Activated CD8-positive, alpha-beta memory T cell treated with anti-CD3 and anti-CD28 coated beads for 1 hour (primary cell): Measurements from ENCODE around the gene MGARP.
A peak's percentile ranks its signal among the peaks of the same experiment; 100 is the strongest.
"Not testable (repeated sequence)": the region's sequence is repeated elsewhere in the genome, so short reads cannot be mapped to it uniquely, and the experiment has no call there.

Source experiments
- DNase-seq, 2 donors: peaks; one replicate each; pipeline ENCODE4 v3.0.0-alpha.2; 2020; ENCODE audit warnings: low read depth in 1 of 2; ENCODE audit errors: extremely low read depth in 1 of 2

Gene MGARP

GRCh38 chr4:139295942-139296299 lies 15.9 kb upstream of the MGARP start:
- no peak for DNase-seq

DNA sequence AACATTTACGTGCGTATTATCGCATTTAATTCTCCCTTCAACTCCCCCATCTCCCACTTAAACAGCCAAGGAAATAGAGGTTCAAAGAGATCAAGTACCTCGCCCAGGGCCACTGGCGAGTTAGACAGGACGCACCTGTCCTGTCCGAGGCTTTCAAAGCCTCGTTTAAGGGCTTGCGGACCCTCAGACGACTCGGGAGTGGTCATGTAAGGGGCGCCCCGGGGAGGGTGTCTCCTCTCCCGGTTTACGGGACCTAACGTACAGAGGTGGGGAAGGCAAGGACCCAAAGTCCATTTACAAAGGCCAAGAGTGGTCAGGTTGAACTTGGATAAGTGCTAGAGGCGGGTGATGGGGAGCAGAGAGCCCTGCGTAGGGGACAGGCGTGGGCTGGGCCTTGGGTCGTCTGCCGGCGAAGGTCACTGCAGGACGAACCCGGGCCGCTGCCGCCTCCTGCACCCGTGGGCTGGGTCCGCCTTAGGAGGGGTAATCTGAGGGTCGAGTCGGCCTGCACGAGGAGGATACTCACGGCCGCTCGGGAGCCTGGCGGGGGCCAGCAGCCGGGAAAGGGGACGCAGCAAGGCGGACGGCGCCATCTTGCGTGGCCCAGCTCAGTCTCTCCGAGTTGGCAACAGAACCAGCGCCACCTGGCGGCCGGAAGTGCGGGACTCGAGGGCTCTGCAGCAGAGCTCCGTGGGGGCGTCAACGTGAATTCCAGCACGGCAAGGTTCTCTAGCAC lies 15.3 kb upstream of the MGARP start:
- peak; percentile 96 to 100 for DNase-seq

DNA sequence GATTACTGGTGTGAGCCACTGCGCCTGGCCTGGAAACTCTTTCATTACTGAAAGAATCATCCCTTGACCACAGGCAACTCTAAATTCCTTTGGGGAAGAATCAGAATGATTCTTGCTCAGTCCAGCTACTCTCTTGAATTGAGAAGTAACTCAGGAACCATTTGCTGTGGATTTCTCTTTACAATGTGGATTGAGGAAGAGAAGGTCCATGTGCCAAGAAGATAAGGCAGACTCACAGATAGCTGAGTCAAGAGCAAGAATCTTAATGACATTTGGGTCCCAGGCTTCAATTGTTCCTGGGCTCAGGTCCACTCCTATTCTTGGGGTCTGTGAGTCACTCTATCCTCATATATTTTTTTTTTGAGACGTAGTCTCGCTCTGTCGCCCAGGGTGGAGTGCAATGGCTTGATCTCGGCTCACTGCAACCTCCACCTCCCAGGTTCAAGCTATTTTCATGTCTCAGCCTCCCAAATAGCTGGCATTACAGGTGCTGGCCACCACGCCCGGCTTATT lies 6.2 kb upstream of the MGARP start:
- no peak for DNase-seq

DNA sequence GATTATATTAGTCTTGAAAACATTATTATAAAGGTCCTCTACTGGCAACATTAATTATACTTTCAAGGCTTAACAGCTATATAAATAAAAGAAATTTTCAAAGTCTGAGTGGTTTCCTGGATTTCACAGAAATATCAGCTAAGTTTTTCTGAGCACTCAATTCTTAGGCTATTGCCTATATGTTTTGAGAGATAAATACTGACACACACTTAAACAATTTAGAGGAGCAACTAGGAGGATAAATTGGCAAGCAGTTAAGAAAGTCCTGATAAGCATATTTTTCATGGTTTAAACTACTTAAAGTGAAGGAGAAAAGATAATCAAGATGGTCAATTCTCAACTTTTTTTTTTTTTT lies 2.7 kb upstream of the MGARP start:
- DNase-seq, result no peak

DNA sequence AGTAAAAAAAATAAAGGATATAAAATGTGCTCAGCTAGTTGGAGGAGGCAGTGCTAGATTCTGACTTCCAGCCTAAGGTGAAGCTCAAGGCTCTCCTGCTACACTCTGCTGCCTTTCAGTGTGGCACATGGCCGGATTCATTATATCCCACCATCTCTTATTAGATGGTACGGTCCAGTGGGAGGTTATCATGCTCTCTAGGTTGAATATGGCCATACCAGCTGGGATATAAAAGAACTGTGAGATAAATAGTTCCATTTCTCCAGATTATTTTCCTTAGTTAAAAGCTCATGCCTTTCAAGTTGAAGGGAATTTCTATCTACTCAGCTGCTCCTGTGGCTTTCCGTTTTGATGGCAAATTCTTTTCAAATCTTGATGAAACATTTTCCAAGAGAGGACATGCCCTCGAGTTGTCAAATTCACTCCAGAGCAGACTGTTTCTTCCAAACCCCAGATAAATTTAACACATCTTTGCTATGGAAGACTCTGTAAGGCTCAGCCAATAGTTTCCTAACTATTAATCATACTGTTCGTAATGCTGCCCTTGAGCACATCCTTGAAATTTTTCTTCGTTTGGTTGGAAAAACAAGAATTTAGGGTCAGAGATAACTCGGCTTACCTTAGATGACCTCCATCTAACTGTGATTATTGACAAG lies 2.2 kb upstream of the MGARP start:
- no peak for DNase-seq

DNA sequence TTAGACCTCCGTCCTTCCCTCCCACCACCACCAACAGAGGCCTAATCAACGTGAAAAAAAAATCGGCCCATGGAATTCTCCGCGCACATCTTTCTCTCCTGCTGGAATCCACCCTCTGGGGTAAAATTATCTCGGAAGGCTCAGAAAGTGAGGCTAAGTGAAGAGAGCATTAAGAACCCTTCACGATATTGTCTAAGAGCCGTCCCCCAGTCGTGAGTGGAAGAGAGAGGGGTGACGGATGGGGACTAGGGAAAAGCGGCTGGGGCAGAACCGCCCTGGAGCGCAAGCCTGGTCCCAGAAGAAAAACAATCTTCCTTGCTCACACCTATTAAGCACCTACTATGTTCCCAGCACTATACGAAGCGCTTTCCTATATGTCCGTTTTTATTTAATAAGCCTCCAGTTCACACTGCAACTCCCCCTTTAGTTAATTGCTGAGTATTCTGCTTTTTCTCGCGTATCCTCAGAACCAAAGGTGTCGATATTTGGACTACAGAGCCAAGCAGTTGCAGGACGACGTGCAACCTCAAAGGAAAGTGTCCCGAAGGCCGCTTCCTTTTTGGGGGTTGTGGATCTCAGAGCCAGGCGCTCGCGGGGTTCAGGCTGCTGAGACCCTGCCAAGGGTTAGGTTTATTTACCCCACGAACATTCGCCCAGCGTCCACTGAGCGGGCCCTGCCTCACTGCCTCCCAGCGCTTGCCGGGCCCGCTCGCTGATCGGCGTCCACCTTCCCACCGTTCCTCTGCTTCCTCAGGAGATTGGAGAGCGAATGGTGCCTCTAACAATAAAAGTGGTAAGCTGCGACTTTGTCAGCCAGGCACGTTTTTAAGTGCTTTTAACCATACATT lies 889 bp downstream of the MGARP start:
- DNase-seq, result no peak

DNA sequence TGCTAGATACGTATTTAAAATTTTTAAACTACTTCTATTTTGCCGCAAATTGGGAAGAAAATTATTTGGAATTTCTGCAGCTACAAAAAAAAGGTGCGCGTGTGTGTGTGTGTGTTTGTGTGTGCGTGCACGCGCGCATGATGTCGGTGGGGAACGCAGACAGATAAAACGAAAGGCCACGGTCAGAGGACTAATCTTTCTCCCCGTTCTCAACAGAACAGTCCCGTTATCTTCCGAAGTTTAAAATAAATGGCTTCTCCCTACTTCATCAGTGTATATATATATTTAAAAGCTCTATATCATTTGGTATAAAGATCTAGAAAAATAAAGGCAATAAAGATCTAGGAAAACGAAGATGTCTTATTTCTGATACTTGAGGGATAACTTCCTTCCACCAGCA lies 1.5 kb downstream of the MGARP start:
- DNase-seq, result no peak

GRCh38 chr4:139275281-139275735 lies 4.7 kb downstream of the MGARP start:
- no peak for DNase-seq

DNA sequence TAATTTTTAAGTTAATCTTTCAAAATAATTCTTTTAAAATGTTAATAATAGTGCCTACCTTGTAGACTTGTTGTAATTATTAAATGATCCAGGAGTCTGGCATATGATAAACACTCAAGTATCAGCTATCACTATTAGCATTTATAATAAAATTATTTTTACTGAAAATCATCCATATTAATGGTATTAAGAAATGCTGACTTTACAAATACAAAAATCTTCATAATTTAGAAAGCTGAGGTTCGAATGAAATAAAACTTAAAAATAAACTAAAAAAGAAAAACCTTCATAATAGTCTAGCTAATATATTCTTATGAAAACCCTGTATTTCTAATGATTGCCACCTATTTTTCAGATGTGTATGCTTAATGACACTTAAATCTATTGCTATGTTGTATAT lies 5.2 kb downstream of the MGARP start:
- no peak for DNase-seq

DNA sequence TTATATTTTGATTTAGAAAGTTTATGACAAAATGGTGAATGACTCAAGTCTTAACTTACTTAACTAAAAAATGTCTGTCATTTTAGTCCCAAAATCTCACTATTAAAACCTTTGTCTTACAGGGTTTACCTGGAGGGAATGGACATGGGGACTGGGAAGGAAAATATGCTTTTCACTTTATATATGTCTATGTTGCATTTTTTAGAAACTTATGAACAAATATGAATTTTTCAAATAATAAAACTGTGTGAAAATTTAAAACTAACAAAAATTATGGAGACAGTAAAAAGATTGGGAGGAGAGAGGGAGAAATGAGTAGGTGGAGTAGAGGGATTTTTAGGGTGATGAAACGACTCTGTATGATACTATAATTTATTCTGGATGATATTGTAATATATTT lies 6.2 kb downstream of the MGARP start:
- no peak for DNase-seq

- no peak for DNase-seq
Observed at GRCh38 chr4:139267301-139267700, 12.7 kb downstream of the MGARP start.

DNA sequence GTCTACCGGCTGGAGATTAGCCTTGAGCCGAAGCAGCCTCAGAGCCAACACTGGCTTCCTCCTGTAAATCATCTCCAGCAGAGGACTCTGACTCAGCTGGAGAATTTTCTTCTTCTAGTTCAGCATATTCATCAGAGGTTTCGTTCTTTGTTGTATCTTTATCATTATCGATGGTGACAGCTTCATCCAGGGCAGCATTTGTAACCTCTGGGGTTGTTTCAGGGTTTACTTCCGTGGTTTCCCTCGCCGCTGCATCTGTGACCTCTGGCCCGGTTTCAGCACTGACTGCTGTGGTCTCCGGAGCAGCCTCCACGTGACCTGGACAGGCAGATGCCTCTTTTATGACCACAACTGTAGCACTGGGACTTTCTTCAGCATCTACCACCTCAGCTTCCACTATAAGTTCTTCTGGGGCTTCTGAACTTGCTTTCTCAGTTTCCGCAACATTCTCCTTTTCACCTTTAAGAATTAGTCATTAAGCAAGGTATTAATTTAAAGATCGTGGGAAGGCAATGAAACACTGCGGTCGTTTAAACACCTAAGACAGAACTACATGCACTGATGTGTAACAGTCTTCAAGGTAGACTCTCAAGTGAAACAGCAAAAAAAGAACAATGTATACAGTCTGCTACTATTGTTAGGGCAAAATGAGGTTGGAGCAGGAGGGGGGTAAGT lies 13.3 kb downstream of the MGARP start:
- peak; percentile 28 to 38 for DNase-seq

DNA sequence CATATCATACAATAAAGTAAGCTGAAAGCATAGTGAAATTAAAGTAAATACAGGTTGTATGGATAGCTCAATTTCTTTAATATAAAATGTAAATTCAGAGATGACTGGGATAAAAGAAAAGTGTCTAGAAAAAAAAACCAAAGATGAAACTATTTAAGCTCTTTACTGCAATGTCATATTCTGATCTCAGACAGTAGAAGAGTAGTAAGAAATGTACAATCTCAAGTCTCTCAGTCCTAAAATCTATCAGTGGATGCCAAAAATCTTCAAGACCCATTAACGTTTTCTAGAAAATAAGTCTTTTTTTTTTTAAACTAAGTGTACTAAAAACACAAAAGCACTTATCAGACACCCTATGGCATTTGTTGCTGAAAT lies 13.8 kb downstream of the MGARP start:
- DNase-seq, result no peak

- no peak for DNase-seq
Observed at GRCh38 chr4:139265654-139266053, 14.4 kb downstream of the MGARP start.

- no peak for DNase-seq
Observed at GRCh38 chr4:139256349-139256748, 23.7 kb downstream of the MGARP start.

DNA sequence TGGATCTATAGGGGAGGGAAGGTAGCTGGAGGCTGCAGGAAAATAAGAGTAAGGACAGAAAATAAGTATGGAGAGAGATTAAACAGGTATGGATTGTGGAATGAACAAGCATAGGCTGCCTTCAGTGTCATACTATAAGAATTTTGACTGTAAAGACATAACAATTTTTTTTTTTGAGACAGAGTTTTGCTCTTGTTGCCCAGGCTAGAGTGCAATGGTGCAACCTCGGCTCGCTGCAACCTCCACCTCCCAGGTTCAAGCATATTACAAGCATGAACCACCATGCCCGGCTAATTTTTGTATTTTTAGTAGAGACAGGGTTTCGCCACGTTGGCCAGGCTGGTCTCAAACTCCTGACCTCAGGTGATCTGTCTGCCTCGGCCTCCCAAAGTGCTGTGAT lies 24.4 kb downstream of the MGARP start:
- DNase-seq, result not testable (repeated sequence)

DNA sequence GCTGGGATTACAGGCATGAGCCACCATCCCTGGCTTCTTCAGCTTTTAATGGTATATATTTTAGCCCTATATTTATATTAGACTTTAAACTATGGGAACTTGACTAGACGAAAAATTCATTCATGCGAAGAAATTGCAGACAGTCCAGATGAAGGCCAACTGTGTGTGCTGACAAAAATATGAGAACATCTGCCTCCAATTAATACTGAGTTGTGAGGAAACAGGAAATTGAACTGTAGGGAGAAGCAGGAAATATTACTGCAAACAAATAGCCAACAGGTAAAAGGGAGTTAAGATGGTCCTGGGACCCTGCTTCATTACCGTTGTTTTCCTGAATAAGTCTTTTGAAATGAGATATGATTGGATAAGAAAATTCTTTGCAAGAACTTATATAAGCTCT lies 26.3 kb downstream of the MGARP start:
- no peak for DNase-seq

- DNase-seq, result no peak
Observed at GRCh38 chr4:139253046-139253445, 27.0 kb downstream of the MGARP start.

GRCh38 chr4:139247700-139248238 lies 32.3 kb downstream of the MGARP start:
- DNase-seq, result no peak

DNA sequence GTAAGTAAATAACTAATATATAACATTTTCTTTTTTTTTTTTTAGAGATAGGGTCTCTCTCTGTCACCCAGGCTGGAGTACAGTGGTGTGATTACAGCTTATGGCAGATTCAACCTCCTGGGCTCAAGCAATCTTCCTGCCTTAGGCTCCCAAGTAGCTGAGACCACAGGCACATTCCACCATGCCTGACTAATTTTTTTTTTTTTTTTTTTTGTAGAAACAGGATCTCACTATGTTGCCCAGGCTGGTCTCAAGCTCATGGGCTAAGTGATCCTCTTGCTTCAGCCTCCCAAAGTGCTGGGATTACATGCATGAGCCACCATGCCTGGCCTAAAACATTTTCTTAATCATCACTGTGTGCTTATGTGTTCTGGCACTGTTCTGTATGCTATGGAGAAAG lies 32.8 kb downstream of the MGARP start:
- DNase-seq, result no peak

GRCh38 chr4:139246166-139246565 lies 33.9 kb downstream of the MGARP start:
- no peak for DNase-seq
